PFSK-1 (cell line): ENCODE results near the gene ALDH4A1.

Source experiments
- FOXP2 ChIP-seq: optimal IDR thresholded peaks from 2 replicates; pipeline ENCODE3; 2011; ENCODE audit warnings: borderline replicate concordance, control low read depth, inconsistent platforms; ENCODE audit not compliant: insufficient read depth; ENCODE audit errors: extremely low read length, extremely low read depth
- POLR2AphosphoS5 ChIP-seq: IDR thresholded peaks from 2 replicates; pipeline ENCODE4 v1.6.1; 2012; ENCODE audit warnings: low read depth, mild to moderate bottlenecking, control low read depth, low read length, moderate library complexity
- SIN3A ChIP-seq: IDR thresholded peaks from 2 replicates; pipeline ENCODE4 v1.6.1; 2012; ENCODE audit warnings: mild to moderate bottlenecking, low read length, moderate library complexity, borderline replicate concordance; ENCODE audit not compliant: insufficient read depth
- TAF1 ChIP-seq: IDR thresholded peaks from 2 replicates; pipeline ENCODE4 v1.6.1; 2012; ENCODE audit warnings: low read length, control low read depth, borderline replicate concordance; ENCODE audit not compliant: insufficient read depth
- TF ChIP-seq, protein P1 (sequence below), 2 experiments: IDR thresholded peaks; 2 replicates each; pipeline versions ENCODE4 v1.6.1 to v1.8.0; 2011 to 2012; ENCODE audit warnings: low read depth in 2 of 2, low read length in 2 of 2, control low read depth in 1 of 2, inconsistent platforms in 1 of 2, mild to moderate bottlenecking in 1 of 2, moderate library complexity in 1 of 2; ENCODE audit not compliant: insufficient read depth in 1 of 2

ALDH4A1 gene

DNA sequence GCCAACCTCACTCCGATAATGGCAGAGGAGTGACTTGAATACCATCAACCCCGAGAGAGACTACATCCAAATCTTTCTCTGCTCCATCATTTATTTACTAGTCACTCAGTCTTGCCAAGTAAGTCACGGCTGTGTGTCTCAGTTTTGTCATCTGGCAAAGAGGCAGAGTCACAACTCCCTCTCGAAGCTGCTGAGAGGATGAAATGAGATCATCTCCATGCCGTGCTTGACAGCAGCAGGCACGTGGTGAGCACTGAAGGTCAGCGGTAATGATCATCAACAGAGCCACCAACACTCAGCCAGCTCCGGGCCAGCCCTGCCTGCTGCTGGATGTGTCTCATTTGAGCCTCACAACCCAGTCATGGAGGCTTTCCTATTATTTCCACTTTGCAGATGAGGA, 19.9 kb downstream of the ALDH4A1 start:
- TF ChIP-seq POLR2AphosphoS5 (no peak), SIN3A (no peak), TAF1 (no peak), FOXP2 (no peak)
- TF ChIP-seq, protein P1, sequence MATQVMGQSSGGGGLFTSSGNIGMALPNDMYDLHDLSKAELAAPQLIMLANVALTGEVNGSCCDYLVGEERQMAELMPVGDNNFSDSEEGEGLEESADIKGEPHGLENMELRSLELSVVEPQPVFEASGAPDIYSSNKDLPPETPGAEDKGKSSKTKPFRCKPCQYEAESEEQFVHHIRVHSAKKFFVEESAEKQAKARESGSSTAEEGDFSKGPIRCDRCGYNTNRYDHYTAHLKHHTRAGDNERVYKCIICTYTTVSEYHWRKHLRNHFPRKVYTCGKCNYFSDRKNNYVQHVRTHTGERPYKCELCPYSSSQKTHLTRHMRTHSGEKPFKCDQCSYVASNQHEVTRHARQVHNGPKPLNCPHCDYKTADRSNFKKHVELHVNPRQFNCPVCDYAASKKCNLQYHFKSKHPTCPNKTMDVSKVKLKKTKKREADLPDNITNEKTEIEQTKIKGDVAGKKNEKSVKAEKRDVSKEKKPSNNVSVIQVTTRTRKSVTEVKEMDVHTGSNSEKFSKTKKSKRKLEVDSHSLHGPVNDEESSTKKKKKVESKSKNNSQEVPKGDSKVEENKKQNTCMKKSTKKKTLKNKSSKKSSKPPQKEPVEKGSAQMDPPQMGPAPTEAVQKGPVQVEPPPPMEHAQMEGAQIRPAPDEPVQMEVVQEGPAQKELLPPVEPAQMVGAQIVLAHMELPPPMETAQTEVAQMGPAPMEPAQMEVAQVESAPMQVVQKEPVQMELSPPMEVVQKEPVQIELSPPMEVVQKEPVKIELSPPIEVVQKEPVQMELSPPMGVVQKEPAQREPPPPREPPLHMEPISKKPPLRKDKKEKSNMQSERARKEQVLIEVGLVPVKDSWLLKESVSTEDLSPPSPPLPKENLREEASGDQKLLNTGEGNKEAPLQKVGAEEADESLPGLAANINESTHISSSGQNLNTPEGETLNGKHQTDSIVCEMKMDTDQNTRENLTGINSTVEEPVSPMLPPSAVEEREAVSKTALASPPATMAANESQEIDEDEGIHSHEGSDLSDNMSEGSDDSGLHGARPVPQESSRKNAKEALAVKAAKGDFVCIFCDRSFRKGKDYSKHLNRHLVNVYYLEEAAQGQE (IDR thresholded peaks at IDR 0.05; ENCODE audit: insufficient read depth in 1 of 2, low read depth in 2 of 2, low read length in 2 of 2): no peak

DNA sequence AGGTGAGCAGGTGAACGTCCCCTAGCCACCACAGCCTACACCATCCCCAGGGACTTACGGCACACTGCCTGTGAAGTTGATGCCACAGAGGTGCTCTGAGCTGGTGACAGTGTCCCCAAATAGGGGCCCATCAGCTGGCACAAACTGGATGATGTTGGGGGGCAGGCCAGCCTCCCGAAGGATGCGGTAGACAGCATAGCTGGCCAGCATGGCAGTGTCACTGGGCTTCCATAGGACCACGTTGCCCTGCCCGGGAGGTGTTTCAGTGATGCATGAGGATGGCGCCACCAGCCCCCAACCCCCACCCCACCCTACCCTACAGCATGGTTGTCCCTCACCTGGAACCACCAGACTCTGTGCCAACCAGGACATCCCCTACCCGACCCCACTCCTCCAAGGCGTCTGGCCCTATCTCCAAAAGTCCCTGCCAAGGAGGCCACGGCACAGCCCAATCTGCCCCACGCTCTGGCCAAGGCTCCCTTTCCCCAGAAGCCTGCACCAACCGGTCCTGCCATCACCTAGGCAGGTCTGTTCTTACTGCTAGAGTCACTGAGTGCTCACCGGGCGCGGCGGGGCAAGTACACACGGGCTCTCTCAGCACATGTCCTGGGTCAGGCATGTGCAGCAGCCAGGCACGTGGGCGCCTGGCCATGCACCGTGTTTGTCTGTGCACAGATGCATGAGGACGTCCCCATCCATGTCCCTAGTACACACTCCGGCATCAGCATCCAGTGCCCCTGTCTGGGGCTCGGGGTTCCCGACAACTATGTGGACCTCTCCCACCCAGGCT, 20.5 kb downstream of the ALDH4A1 start:
- TF ChIP-seq FOXP2 (no peak), TAF1 (no peak), POLR2AphosphoS5 (no peak), SIN3A (no peak)
- TF ChIP-seq, protein P1 (IDR thresholded peaks at IDR 0.05; ENCODE audit: insufficient read depth in 1 of 2, low read depth in 2 of 2, low read length in 2 of 2): no peak

DNA sequence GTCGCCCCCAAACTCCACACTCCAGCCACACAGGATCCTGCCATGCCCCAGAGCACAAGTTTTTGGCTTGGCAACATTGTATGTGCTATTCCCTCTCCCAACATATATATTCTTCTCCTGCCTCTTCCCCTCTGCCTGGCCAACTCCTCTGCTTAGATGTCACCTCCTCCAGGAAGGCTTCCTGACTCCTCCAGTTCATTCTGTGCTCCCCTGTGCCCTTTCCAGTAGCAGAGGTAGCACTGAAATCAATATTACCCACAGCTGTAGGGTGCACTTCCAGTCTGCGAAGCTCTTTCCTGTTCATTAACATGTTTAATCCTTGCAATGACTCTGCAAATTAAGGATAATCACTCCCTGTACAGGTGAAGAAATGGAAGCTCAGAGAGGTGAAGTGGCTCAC, 21.2 kb downstream of the ALDH4A1 start:
- no peak for TF ChIP-seq TAF1
- no peak for TF ChIP-seq FOXP2
- TF ChIP-seq, protein P1 (IDR thresholded peaks at IDR 0.05; ENCODE audit: insufficient read depth in 1 of 2, low read depth in 2 of 2, low read length in 2 of 2): no peak
- TF ChIP-seq POLR2AphosphoS5: no peak
- TF ChIP-seq SIN3A: no peak

DNA sequence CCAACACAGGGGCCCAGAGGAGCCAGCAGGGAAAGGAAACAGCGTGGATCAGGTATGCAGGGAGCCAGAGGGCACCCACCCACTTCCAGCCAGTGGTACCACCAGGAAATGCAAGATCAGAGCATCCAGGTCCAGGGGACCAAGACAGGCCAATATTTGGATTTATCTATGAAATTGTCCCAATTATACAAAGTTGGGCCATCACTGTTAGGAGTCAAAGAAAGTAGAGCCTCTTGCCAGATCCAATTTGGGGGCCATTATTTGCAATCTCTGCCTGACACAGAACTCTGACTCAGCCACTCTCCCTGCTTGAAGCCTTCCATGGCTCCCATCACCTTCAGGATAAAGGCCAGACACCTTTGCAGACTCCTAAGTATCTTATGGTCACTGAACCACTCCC, 21.8 kb downstream of the ALDH4A1 start:
- TF ChIP-seq TAF1 (no peak), FOXP2 (no peak), SIN3A (no peak), POLR2AphosphoS5 (no peak)
- TF ChIP-seq, protein P1 (IDR thresholded peaks at IDR 0.05; ENCODE audit: insufficient read depth in 1 of 2, low read depth in 2 of 2, low read length in 2 of 2): no peak
